Ectodermal cell (in vitro differentiated cells): ENCODE measurements around the gene UNC5A.

Experiments used
- H3K27ac ChIP-seq: 2 replicates; pipeline ENCODE4 v1.7.0; 2013; ENCODE audit warnings: mild to moderate bottlenecking, low read depth, low read length; ENCODE audit not compliant: insufficient read depth, poor library complexity, severe bottlenecking
- H3K27me3 ChIP-seq: 2 replicates; pipeline ENCODE4 v1.7.0; 2013; ENCODE audit warnings: mild to moderate bottlenecking, low read length; ENCODE audit not compliant: insufficient read depth, control insufficient read depth, poor library complexity, severe bottlenecking
- H3K36me3 ChIP-seq: one replicate; pipeline ENCODE4 v1.7.0; 2013; ENCODE audit warnings: low read length; ENCODE audit not compliant: control insufficient read depth, insufficient read depth
- H3K4me1 ChIP-seq: one replicate; pipeline ENCODE4 v1.7.0; 2013; ENCODE audit warnings: low read length; ENCODE audit not compliant: control insufficient read depth, insufficient read depth
- H3K4me3 ChIP-seq: 2 replicates; pipeline ENCODE4 v1.7.0; 2013; ENCODE audit warnings: low read depth, low read length, control low read depth; ENCODE audit not compliant: insufficient read depth
- H3K9me3 ChIP-seq: 2 replicates; pipeline ENCODE4 v1.7.0; 2013; ENCODE audit warnings: mild to moderate bottlenecking, low read length, moderate library complexity; ENCODE audit not compliant: control insufficient read depth
- WGBS, 2 experiments: methylation state at CpG; one replicate each; pipeline ENCODE4 v1.1.7; 2013; ENCODE audit warnings: missing lambda C conversion rate in 2 of 2; 5-methylcytosine and 5-hydroxymethylcytosine counted together

Gene UNC5A

GRCh38 chr5:176878463-176878862 lies 68.1 kb downstream of the UNC5A start:
- WGBS, 2 experiments: 93 to 94% methylated on average over 12 of the region's 12 CpGs
- Histone ChIP-seq H3K9me3 (no peaks in the 10 kb centered on the region), H3K27ac (no peak overlapping the region), H3K4me3 (no peak overlapping the region), H3K36me3 (no peaks in the 10 kb centered on the region), H3K4me1 (peaks cover 4% of the 10 kb centered on the region), H3K27me3 (peaks cover 7% of the 10 kb centered on the region)

- 87 to 88% methylated on average over 23 of the region's 23 CpGs for WGBS, 2 experiments
- Histone ChIP-seq H3K27ac (no peak overlapping the region), H3K36me3 (no peaks in the 10 kb centered on the region), H3K9me3 (no peaks in the 10 kb centered on the region), H3K4me3 (no peak overlapping the region), H3K4me1 (peaks cover 5% of the 10 kb centered on the region), H3K27me3 (peaks cover 7% of the 10 kb centered on the region)
Measured at GRCh38 chr5:176878906-176879662, 68.7 kb downstream of the UNC5A start.

DNA sequence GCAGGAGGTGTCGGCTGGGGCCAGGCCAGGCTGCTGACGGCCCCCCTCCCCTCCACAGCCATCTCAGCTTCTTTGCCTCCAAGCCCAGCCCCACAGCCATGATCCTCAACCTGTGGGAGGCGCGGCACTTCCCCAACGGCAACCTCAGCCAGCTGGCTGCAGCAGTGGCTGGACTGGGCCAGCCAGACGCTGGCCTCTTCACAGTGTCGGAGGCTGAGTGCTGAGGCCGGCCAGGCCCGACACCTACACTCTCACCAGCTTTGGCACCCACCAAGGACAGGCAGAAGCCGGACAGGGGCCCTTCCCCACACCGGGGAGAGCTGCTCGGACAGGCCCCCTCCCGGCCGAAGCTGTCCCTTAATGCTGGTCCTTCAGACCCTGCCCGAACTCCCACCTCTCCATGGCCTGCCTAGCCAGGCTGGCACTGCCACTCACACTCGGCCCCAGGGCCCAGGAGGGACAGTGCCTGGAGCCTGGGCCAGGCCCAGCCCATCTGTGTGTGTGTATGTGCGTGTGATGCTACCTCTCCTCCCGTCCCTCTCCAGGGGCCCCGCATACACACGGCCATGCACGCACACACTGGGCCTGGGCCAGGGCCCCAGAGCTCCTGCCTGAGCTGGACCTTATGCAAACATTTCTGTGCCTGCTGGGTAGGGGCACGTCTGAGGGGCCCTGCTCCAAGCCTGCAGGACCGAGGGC lies 69.5 kb downstream of the UNC5A start:
- H3K27me3 ChIP-seq: peaks cover 7% of the 10 kb centered on the region
- no peaks in the 10 kb centered on the region for H3K9me3 ChIP-seq
- H3K4me1 ChIP-seq: peaks cover 12% of the 10 kb centered on the region
- 89 to 90% methylated on average over 23 of the region's 23 CpGs for WGBS, 2 experiments
- no peak overlapping the region for H3K27ac ChIP-seq
- H3K36me3 ChIP-seq: no peaks in the 10 kb centered on the region
- no peak overlapping the region for H3K4me3 ChIP-seq

GRCh38 chr5:176880366-176881020 lies 70.1 kb downstream of the UNC5A start:
- Histone ChIP-seq H3K4me1 (peaks cover 13% of the 10 kb centered on the region), H3K36me3 (no peaks in the 10 kb centered on the region), H3K4me3 (no peak overlapping the region), H3K27ac (no peak overlapping the region), H3K9me3 (no peaks in the 10 kb centered on the region), H3K27me3 (peaks cover 7% of the 10 kb centered on the region)
- 93 to 95% methylated on average over 22 to 26 of the region's 26 CpGs for WGBS, 2 experiments

DNA sequence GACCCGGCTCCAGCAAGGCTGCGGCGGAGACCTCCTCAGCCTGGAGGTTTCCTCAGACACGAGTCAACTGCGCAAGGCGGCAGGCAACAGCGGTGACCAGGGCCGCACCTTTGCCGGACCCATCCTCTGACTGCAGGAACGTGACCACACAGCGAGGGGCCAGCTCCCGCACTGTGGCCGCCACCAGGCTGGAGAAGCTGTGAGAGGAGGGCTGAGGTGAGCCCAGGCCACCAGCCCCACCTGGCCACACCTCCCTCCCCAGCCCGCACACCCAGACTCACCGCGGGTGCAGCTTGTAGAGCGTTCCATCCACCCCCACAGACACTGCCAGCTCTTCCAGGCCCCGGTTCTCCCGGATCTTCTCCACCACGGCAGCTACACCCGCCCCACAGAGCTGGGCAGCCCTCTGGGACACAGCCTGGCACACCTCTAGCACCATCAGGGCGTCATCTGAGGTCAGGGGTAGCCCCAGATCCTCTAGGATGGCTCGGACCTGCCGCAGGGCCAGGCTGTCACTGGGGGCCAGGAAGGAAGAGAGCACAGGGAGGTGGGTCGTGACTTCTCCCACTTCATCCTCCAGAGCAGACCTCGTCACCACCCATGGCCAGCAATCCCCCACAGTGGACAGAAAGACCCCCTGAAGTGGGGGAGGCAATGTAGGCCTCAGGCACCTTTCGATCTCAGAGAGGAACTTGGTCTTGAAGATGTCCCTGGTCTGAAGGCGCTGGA lies 70.8 kb downstream of the UNC5A start:
- Histone ChIP-seq H3K27me3 (peaks cover 4% of the 10 kb centered on the region), H3K36me3 (no peaks in the 10 kb centered on the region), H3K9me3 (no peaks in the 10 kb centered on the region), H3K4me1 (peaks cover 13% of the 10 kb centered on the region), H3K27ac (no peak overlapping the region), H3K4me3 (no peak overlapping the region)
- WGBS, 2 experiments: 93 to 94% methylated on average over 28 of the region's 28 CpGs

- H3K4me1 ChIP-seq: peaks cover 13% of the 10 kb centered on the region
- H3K9me3 ChIP-seq: no peaks in the 10 kb centered on the region
- WGBS, 2 experiments: 91 to 92% methylated on average over 25 of the region's 25 CpGs
- H3K27ac ChIP-seq: no peak overlapping the region
- H3K4me3 ChIP-seq: no peak overlapping the region
- H3K27me3 ChIP-seq: no peaks in the 10 kb centered on the region
- no peaks in the 10 kb centered on the region for H3K36me3 ChIP-seq
Measured at GRCh38 chr5:176881816-176882566, 71.6 kb downstream of the UNC5A start.

GRCh38 chr5:176882567-176882903 lies 72.2 kb downstream of the UNC5A start:
- H3K4me3 ChIP-seq: no peak overlapping the region
- peaks cover 13% of the 10 kb centered on the region for H3K4me1 ChIP-seq
- H3K27ac ChIP-seq: no peak overlapping the region
- H3K36me3 ChIP-seq: no peaks in the 10 kb centered on the region
- no peaks in the 10 kb centered on the region for H3K27me3 ChIP-seq
- no peaks in the 10 kb centered on the region for H3K9me3 ChIP-seq
- 88% methylated on average over 6 of the region's 6 CpGs for WGBS, 2 experiments

DNA sequence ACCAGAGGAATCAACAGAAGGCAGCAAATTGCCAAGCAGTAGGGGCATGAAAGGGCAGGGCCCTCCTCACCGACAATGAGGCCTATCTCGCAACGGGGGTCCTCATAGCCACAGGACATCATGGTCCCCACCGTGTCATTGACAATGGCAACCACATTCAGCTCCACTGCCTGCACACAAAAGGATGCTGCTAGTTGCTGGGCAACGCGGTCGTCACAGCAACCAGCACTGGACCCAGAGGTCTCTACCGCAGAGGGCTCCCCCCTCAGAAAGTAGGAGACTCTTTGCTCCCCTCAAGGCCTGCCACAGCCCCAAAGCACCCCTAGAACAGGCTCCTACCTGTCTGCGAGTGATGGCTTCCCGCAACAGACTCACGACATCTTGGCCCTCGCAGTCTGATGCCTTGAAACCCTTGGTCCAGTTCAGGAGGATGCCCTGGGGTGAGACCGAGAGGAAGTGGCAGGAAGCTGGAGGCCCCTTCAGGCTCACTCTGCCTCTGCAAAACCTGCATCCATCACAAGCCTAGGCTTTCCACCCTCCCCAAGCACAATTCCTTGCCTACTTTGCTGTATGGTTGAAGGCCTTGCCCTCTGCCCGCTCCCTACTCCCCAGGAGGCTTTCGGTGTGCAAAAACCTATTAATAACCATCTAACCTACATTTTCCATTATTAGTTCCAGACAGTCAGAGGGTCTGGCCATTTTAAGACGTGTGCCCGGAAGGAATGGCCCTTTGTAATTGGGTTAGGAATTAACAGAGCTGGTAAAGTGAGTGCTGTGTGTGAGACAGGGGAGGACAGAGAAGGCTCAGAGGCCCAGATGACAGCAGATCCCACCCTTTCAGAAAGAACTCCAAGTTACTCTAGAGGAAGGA lies 73.6 kb downstream of the UNC5A start:
- WGBS, 2 experiments: 90% methylated on average over 17 of the region's 17 CpGs
- no peaks in the 10 kb centered on the region for H3K27me3 ChIP-seq
- H3K4me1 ChIP-seq: peaks cover 10% of the 10 kb centered on the region
- H3K27ac ChIP-seq: no peak overlapping the region
- no peak overlapping the region for H3K4me3 ChIP-seq
- no peaks in the 10 kb centered on the region for H3K36me3 ChIP-seq
- no peaks in the 10 kb centered on the region for H3K9me3 ChIP-seq

DNA sequence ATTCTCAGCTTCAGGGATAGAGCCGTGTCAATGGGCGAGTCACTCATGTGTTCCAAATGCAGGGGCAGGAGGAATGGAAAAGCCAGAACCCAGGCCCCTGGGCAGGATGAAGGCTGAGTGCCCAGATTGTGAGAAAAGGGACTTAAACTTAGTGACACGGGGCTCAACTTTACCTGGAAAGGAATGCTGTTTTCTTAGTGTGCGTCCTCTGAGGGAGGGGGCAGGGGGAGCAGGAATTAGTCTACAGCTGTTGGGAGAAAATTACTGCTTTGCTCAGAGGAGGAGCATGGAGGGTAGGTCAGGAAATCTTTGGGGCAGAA lies 74.2 kb downstream of the UNC5A start:
- Histone ChIP-seq H3K9me3 (no peaks in the 10 kb centered on the region), H3K36me3 (no peaks in the 10 kb centered on the region), H3K4me1 (peaks cover 9% of the 10 kb centered on the region), H3K27me3 (no peaks in the 10 kb centered on the region), H3K4me3 (no peak overlapping the region), H3K27ac (no peak overlapping the region)
- WGBS, 2 experiments: 70 to 72% methylated on average over 4 of the region's 4 CpGs
